Measurements from ENCODE around the gene UBAC2. TPM values are rescaled to one million over a fixed set of nuclear protein-coding genes. Genes with fewer than 3 reads are reported as not detected.

The UBAC2 gene
- total RNA-seq, 1 donor: 36.9 TPM

GRCh38 chr13:99421758-99422585 lies 221.3 kb downstream of the UBAC2 start:
- H3K27ac ChIP-seq (ENCODE audit: low read depth, low read length): no peak overlapping the region
- H2AFZ ChIP-seq (ENCODE audit: low read length): no peak overlapping the region
- H3K4me3 ChIP-seq (ENCODE audit: insufficient read depth, low read length): no peak overlapping the region
- no peaks in the 10 kb centered on the region for H4K20me1 ChIP-seq (ENCODE audit: insufficient read depth, low read length)
- no peak overlapping the region for H3K4me2 ChIP-seq (ENCODE audit: insufficient read depth, low read length)
- TF ChIP-seq, protein P1, sequence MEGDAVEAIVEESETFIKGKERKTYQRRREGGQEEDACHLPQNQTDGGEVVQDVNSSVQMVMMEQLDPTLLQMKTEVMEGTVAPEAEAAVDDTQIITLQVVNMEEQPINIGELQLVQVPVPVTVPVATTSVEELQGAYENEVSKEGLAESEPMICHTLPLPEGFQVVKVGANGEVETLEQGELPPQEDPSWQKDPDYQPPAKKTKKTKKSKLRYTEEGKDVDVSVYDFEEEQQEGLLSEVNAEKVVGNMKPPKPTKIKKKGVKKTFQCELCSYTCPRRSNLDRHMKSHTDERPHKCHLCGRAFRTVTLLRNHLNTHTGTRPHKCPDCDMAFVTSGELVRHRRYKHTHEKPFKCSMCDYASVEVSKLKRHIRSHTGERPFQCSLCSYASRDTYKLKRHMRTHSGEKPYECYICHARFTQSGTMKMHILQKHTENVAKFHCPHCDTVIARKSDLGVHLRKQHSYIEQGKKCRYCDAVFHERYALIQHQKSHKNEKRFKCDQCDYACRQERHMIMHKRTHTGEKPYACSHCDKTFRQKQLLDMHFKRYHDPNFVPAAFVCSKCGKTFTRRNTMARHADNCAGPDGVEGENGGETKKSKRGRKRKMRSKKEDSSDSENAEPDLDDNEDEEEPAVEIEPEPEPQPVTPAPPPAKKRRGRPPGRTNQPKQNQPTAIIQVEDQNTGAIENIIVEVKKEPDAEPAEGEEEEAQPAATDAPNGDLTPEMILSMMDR (IDR thresholded peaks at IDR 0.05; ENCODE audit: extremely low read depth, low read depth, low read length): no peak
- no peaks in the 10 kb centered on the region for H3K9me3 ChIP-seq (ENCODE audit: low read depth, low read length)
- peaks cover 34% of the 10 kb centered on the region for H3K27me3 ChIP-seq (ENCODE audit: insufficient read depth, low read length)
- no peaks in the 10 kb centered on the region for H3K79me2 ChIP-seq (ENCODE audit: insufficient read depth, low read length)
- no peak for DNase-seq (ENCODE audit: insufficient read length, low spot score, missing footprints)
- no peaks in the 10 kb centered on the region for H3K36me3 ChIP-seq (ENCODE audit: insufficient read depth, low read length)
- no peaks in the 10 kb centered on the region for H3K4me1 ChIP-seq (ENCODE audit: insufficient read depth, low read length)

DNA sequence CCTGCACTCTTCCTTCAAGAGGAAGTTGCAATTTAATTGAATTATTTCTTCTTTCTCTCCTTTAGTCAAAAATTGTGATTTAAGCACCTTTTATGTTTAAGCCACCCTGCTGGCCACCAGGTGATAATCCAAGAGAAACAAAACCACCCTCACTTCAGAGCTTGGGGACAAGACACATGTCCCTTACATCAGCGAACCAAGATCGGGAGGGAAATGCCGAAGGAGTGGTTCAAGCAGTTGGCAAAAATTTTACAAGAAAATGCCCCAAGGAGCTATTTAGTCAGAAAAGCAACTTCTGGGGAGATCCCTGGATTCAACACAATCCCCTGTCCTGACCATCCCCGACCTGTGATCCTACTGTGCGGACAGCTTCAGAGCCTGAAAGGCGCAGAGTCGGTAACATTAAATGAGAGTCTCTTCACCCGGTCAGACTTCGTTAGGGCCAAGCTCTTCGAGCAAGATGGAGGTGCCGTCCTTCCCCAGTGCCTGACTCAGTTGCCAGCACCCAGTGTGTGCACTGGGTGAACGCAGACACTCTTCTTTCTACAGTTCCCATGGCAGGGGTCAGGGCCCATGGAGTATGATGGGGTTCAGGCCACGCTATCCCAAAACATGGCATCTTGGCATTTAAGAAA lies 222.0 kb downstream of the UBAC2 start:
- TF ChIP-seq, protein P1 (IDR thresholded peaks at IDR 0.05; ENCODE audit: extremely low read depth, low read depth, low read length): no peak

GRCh38 chr13:99425485-99426341 lies 225.1 kb downstream of the UBAC2 start:
- Histone ChIP-seq H2AFZ (ENCODE audit: low read length) (no peak overlapping the region), H3K4me2 (ENCODE audit: insufficient read depth, low read length) (no peak overlapping the region), H4K20me1 (ENCODE audit: insufficient read depth, low read length) (no peaks in the 10 kb centered on the region), H3K4me1 (ENCODE audit: insufficient read depth, low read length) (no peaks in the 10 kb centered on the region), H3K27ac (ENCODE audit: low read depth, low read length) (no peak overlapping the region), H3K79me2 (ENCODE audit: insufficient read depth, low read length) (no peaks in the 10 kb centered on the region), H3K4me3 (ENCODE audit: insufficient read depth, low read length) (no peak overlapping the region), H3K36me3 (ENCODE audit: insufficient read depth, low read length) (no peaks in the 10 kb centered on the region), H3K27me3 (ENCODE audit: insufficient read depth, low read length) (peaks cover 26% of the 10 kb centered on the region), H3K9me3 (ENCODE audit: low read depth, low read length) (no peaks in the 10 kb centered on the region)
- DNase-seq (ENCODE audit: insufficient read length, low spot score, missing footprints): no peak
- TF ChIP-seq, protein P1 (IDR thresholded peaks at IDR 0.05; ENCODE audit: extremely low read depth, low read depth, low read length): no peak

More for the DNA sequence above, 222.0 kb downstream of the UBAC2 start:
- Histone ChIP-seq H3K36me3 (ENCODE audit: insufficient read depth, low read length) (no peaks in the 10 kb centered on the region), H3K27ac (ENCODE audit: low read depth, low read length) (no peak overlapping the region), H3K4me1 (ENCODE audit: insufficient read depth, low read length) (no peaks in the 10 kb centered on the region), H3K79me2 (ENCODE audit: insufficient read depth, low read length) (no peaks in the 10 kb centered on the region), H3K9me3 (ENCODE audit: low read depth, low read length) (no peaks in the 10 kb centered on the region), H3K4me3 (ENCODE audit: insufficient read depth, low read length) (no peak overlapping the region), H3K27me3 (ENCODE audit: insufficient read depth, low read length) (peaks cover 33% of the 10 kb centered on the region), H4K20me1 (ENCODE audit: insufficient read depth, low read length) (no peaks in the 10 kb centered on the region), H3K4me2 (ENCODE audit: insufficient read depth, low read length) (no peak overlapping the region), H2AFZ (ENCODE audit: low read length) (no peak overlapping the region)
- DNase-seq (ENCODE audit: insufficient read length, low spot score, missing footprints): no peak

Measured in osteoblast (primary cell).